Cardiac muscle cell (in vitro differentiated cells and primary cell): Measurements from ENCODE around the gene WBP2NL. TPM values are rescaled to one million over a fixed set of nuclear protein-coding genes. Genes with fewer than 3 reads are reported as not detected.
A peak's percentile ranks its signal among the peaks of the same experiment; 100 is the strongest.

Experiments
- DNase-seq, 2 donors: peaks; one replicate each; pipeline versions ENCODE4 v3.0.0 to v3.0.0-alpha.2; 2010 to 2017; ENCODE audit warnings: low read depth in 1 of 2, low spot score in 1 of 2
- H3K27ac ChIP-seq: fragments of 200-600 bp; sonication (generic); 2 replicates; pipeline ENCODE4 v1.5.1; 2016
- H3K27me3 ChIP-seq: fragments of 200-600 bp; sonication (generic); 2 replicates; pipeline ENCODE4 v1.6.0; 2016; ENCODE audit warnings: control low read depth
- H3K36me3 ChIP-seq: fragments of 200-600 bp; sonication (generic); 2 replicates; pipeline ENCODE4 v1.5.1; 2016; ENCODE audit warnings: control low read depth
- H3K4me1 ChIP-seq: fragments of 200-600 bp; sonication (generic); 2 replicates; pipeline ENCODE4 v1.8.1; 2017; ENCODE audit warnings: low read depth, mild to moderate bottlenecking, mixed run types
- H3K4me3 ChIP-seq: fragments of 200-600 bp; sonication (generic); 2 replicates; pipeline ENCODE4 v1.5.1; 2016; ENCODE audit warnings: mild to moderate bottlenecking
- H3K9me3 ChIP-seq: fragments of 200-600 bp; sonication (generic); 2 replicates; pipeline ENCODE4 v1.5.1; 2017; ENCODE audit warnings: low read depth, mild to moderate bottlenecking, control low read depth
- CTCF ChIP-seq: IDR thresholded peaks from 2 replicates; pipeline ENCODE4 v1.5.1; 2012; ENCODE audit warnings: low read depth, mild to moderate bottlenecking, low read length
- polyA plus RNA-seq: library from polyadenylated mRNA; unstranded; fragments of >200 nt; fragmentation: Nextera tagmentation; extraction: Ambion mirVana; gene quantifications from 2 replicates; pipeline ENCODE4 v1.2.1, GENCODE V29; 2016
- total RNA-seq: library from RNA; depleted of rRNA; stranded (reverse); fragments of >200 nt; gene quantifications from 2 replicates; pipeline ENCODE4 v1.2.3, GENCODE V29; 2016

Gene WBP2NL
- total and polyA plus RNA-seq, 2 experiments from 2014 or later: not detected

DNA sequence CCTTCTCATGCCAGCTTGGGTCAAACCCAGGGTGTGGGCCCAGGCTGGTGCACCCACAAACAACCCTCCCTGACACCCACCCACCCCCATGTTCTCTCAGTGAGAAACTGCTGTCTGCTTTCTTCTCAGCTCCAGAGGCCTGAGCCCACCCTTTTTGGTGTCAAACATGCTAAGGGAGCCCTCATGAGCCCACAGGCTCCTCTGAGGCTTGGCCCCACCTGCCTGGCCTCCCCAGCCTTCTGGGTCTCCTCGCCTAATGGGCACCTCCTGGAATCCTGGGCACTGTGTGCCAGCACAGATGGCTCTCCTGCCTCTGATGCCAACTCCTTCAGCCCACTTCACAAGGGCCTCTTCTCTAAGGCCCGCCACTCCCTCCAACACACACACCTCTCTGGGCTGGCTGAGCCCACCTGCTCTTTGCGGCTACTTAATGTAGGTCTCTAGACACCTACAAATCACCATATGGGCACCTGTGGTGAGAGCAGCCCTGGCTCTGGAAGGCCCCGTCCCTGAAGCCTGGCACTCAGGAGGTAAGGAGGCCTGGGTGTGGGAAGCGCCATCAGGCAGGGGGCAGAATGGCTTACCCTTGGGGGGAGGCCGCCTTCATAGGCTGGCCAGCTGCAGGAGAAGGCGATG is 67.7 kb downstream of the WBP2NL start:
- TF ChIP-seq CTCF: no peak
- Histone ChIP-seq H3K9me3 (no peaks in the 10 kb centered on the region), H3K4me1 (peaks cover 9% of the 10 kb centered on the region), H3K27me3 (no peaks in the 10 kb centered on the region), H3K27ac (no peak overlapping the region), H3K36me3 (no peaks in the 10 kb centered on the region), H3K4me3 (no peak overlapping the region)
- DNase-seq: no peak

- no peaks in the 10 kb centered on the region for H3K36me3 ChIP-seq
- no peak overlapping the region for H3K27ac ChIP-seq
- no peak overlapping the region for H3K4me3 ChIP-seq
- no peaks in the 10 kb centered on the region for H3K27me3 ChIP-seq
- no peak for DNase-seq
- no peaks in the 10 kb centered on the region for H3K9me3 ChIP-seq
- peaks cover 10% of the 10 kb centered on the region for H3K4me1 ChIP-seq
- TF ChIP-seq CTCF: no peak
These were observed 68.3 kb downstream of the WBP2NL start for GRCh38 chr22:42066937-42067336.

DNA sequence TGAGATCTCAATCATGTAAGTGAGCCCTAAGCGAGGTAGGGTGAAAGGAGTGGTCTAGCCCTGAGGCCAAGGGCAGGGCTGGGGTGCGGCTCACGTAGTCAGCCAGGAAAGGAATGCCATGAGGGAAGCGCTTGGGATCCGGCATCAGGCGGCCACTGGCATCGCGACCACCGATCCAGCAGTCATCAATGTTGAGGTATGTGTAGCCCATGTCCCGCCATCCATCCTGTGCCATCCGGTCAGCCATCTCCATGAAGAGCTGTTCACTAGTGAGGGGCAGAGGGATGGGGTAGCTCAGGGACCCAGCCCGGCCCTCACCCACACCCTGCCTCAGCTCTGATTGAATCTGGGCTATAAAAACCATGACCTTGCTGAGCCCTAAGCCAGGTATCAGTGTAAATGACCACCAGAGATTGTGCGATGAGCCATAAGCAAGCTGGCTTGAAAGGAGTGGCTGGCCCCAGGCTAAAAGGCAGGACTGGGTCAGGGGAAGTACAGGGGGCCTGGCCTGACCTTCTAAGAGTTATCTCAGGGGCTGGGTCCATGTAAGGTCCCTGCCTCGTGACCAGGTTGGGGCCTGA is 69.2 kb downstream of the WBP2NL start:
- H3K27ac ChIP-seq: no peak overlapping the region

DNA sequence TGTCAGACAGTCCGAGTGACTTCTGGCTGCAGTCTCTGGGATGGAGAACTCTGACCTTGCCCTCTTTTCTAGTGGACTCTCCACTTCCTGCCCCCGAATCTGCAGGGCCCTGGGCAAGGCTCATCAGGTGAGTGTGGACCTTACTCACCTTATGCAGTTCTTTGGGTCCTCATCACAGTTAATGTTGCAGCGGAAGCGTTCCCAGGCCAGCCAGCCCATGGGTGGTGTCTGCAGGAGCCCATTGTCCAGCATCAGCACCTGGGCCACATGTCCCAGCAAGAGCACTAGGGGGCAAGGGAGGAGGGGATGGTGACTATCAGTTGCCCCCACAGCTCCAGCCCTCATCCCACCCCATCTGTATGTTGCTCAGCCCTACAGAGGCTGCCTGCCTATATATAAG is 69.7 kb downstream of the WBP2NL start:
- no peaks in the 10 kb centered on the region for H3K36me3 ChIP-seq
- H3K9me3 ChIP-seq: no peaks in the 10 kb centered on the region
- no peak for TF ChIP-seq CTCF
- no peaks in the 10 kb centered on the region for H3K27me3 ChIP-seq
- no peak overlapping the region for H3K4me3 ChIP-seq
- DNase-seq: no peak
- H3K4me1 ChIP-seq: peaks cover 20% of the 10 kb centered on the region
- H3K27ac ChIP-seq: no peak overlapping the region

More for the DNA sequence above, 69.2 kb downstream of the WBP2NL start:
- H3K27me3 ChIP-seq: no peaks in the 10 kb centered on the region
- no peak for DNase-seq
- H3K4me1 ChIP-seq: peaks cover 15% of the 10 kb centered on the region
- TF ChIP-seq CTCF: no peak
- H3K36me3 ChIP-seq: no peaks in the 10 kb centered on the region
- no peaks in the 10 kb centered on the region for H3K9me3 ChIP-seq
- no peak overlapping the region for H3K4me3 ChIP-seq

DNA sequence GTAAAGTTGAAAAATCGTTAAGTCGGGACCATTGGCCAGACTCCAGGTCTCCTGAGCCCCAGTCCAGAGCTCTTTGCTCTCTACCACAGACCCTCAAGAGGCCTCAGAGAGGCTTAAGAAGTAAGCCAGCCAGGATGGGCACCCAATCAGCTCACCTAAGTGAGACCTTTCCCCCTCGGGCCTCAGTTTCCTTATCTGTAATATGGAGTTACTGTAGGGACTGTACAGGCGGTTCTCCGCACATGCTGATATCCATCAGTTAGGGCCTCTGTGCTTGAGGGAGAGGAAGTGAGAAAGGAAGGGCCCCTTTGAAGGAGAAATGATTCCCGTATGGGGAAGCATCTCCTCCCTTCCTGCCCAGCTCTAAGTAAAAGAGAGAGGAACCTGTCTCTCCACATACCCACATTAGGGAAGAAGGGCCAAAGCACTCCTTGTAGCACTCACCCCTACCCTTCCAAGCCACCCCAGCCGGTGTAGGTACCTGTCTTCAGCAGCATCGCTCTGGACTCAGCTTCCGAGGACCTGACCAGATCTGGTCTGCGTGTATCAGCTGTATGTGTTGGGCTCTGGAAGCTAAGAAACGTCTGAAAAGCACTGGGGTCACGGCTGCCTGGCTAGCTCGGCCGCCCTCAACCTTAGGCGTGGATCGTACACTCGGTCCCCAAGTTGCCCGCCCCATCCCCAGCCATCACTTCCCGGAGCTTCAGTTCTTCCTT is 71.4 kb downstream of the WBP2NL start:
- Histone ChIP-seq H3K27ac (peak overlapping the region; percentile 66), H3K9me3 (no peaks in the 10 kb centered on the region), H3K4me3 (peak overlapping the region; percentile 43), H3K27me3 (no peaks in the 10 kb centered on the region), H3K4me1 (peaks cover 22% of the 10 kb centered on the region), H3K36me3 (no peaks in the 10 kb centered on the region)
- no peak for DNase-seq
- no peak for TF ChIP-seq CTCF
